HG02610 (cell line): Measurements from ENCODE around the gene RACGAP1.
A peak's percentile ranks its signal among the peaks of the same experiment; 100 is the strongest.

Experiments used
- ATAC-seq: cut with Tn5 transposase; IDR thresholded peaks from one replicate; pipeline ENCODE4 v1.9.1; 2021; ENCODE audit warnings: mild to moderate bottlenecking, moderate library complexity; ENCODE audit not compliant: unreplicated experiment

Gene RACGAP1

GRCh38 chr12:49956663-49957569 is 68.4 kb downstream of the RACGAP1 start:
- ATAC-seq, result no peak

- no peak for ATAC-seq
Observed at GRCh38 chr12:49955899-49956662, 69.2 kb downstream of the RACGAP1 start.

- ATAC-seq, result no peak
Observed at GRCh38 chr12:49954863-49955830, 70.1 kb downstream of the RACGAP1 start.

GRCh38 chr12:49953961-49954846 is 71.1 kb downstream of the RACGAP1 start:
- ATAC-seq, result no peak

- no peak for ATAC-seq
Observed at GRCh38 chr12:49953151-49953550, 72.1 kb downstream of the RACGAP1 start.

- no peak for ATAC-seq
Observed at GRCh38 chr12:49952391-49953055, 72.8 kb downstream of the RACGAP1 start.

- ATAC-seq, result no peak
Observed at GRCh38 chr12:49951411-49952240, 73.7 kb downstream of the RACGAP1 start.

- ATAC-seq, result no peak
Observed at GRCh38 chr12:49950273-49951251, 74.7 kb downstream of the RACGAP1 start, which contains the start of gene AQP2. Gene AQP2 (plus strand): TSS chr12:49950737. CDS start chr12:49950831, 94 bp downstream.

GRCh38 chr12:49949866-49950265 is 75.4 kb downstream of the RACGAP1 start:
- no peak for ATAC-seq

GRCh38 chr12:49948866-49949845 is 76.1 kb downstream of the RACGAP1 start:
- ATAC-seq, result no peak

- no peak for ATAC-seq
Observed at GRCh38 chr12:49947593-49948226, 77.6 kb downstream of the RACGAP1 start.

- ATAC-seq, result no peak
Observed at GRCh38 chr12:49946497-49946896, 78.8 kb downstream of the RACGAP1 start.

GRCh38 chr12:49946086-49946485 is 79.2 kb downstream of the RACGAP1 start:
- no peak for ATAC-seq

- peak; percentile 79 for ATAC-seq
Observed at GRCh38 chr12:49945394-49946080, 79.8 kb downstream of the RACGAP1 start.

- ATAC-seq, result no peak
Observed at GRCh38 chr12:49944718-49945117, 80.6 kb downstream of the RACGAP1 start.
